Spinal cord (tissue), 10 donors: ENCODE measurements around the gene CCL1. TPM values are rescaled to one million over a fixed set of nuclear protein-coding genes. Genes with fewer than 3 reads are reported as not detected.

Source experiments
- DNase-seq, 6 donors: peaks; one replicate each; pipeline versions ENCODE4 v3.0.0 to v3.0.0-alpha.2; 2013 to 2015; ENCODE audit warnings: low spot score in 6 of 6, low read depth in 4 of 6
- H3K27ac ChIP-seq: one replicate; pipeline ENCODE4 v1.5.1; 2013; ENCODE audit warnings: low read depth, low read length, control low read depth
- H3K27me3 ChIP-seq: one replicate; pipeline ENCODE4 v1.6.1; 2013; ENCODE audit warnings: low read length; ENCODE audit not compliant: control insufficient read depth, insufficient read depth
- H3K36me3 ChIP-seq: one replicate; pipeline ENCODE4 v1.6.1; 2013; ENCODE audit warnings: low read length; ENCODE audit not compliant: control insufficient read depth, insufficient read depth
- H3K4me1 ChIP-seq: one replicate; pipeline ENCODE4 v1.6.1; 2013; ENCODE audit warnings: low read length; ENCODE audit not compliant: control insufficient read depth, insufficient read depth
- H3K4me3 ChIP-seq: one replicate; pipeline ENCODE4 v1.5.1; 2013; ENCODE audit warnings: low read depth, low read length, control low read depth
- H3K9me3 ChIP-seq: one replicate; pipeline ENCODE4 v1.6.1; 2013; ENCODE audit warnings: low read length; ENCODE audit not compliant: control insufficient read depth, insufficient read depth
- WGBS: methylation state at CpG from one replicate; pipeline ENCODE4 v1.1.5; 2013; ENCODE audit warnings: missing lambda C conversion rate; ENCODE audit not compliant: insufficient coverage; 5-methylcytosine and 5-hydroxymethylcytosine counted together
- polyA plus RNA-seq, 2 donors: library from polyadenylated mRNA; unstranded; fragments of 120-200 nt; gene quantifications; one replicate each; pipeline ENCODE4 v1.2.1, GENCODE V29; 2013; ENCODE audit not compliant: insufficient read length in 2 of 2
- total RNA-seq, 2 donors: library from RNA; depleted of rRNA in 1 of 2; stranded (reverse); fragments of 120-200 nt in 1 of 2; fragments of >200 nt in 1 of 2; gene quantifications; one replicate each; pipeline versions ENCODE4 v1.2.3 to v1.2.4, GENCODE V29; 2013 to 2014
- donor health status: healthy.

CCL1 gene
- total and polyA plus RNA-seq, 4 donors: not detected

GRCh38 chr17:34399725-34400124 is 36.7 kb upstream of the CCL1 start:
- no peak overlapping the region for H3K27ac ChIP-seq
- no CpG with 5 or more reads among the region's 1 CpG for WGBS
- no peak for DNase-seq
- no peaks in the 10 kb centered on the region for H3K9me3 ChIP-seq
- H3K4me1 ChIP-seq: no peaks in the 10 kb centered on the region
- no peak overlapping the region for H3K4me3 ChIP-seq
- H3K36me3 ChIP-seq: no peaks in the 10 kb centered on the region
- peaks cover 2% of the 10 kb centered on the region for H3K27me3 ChIP-seq

DNA sequence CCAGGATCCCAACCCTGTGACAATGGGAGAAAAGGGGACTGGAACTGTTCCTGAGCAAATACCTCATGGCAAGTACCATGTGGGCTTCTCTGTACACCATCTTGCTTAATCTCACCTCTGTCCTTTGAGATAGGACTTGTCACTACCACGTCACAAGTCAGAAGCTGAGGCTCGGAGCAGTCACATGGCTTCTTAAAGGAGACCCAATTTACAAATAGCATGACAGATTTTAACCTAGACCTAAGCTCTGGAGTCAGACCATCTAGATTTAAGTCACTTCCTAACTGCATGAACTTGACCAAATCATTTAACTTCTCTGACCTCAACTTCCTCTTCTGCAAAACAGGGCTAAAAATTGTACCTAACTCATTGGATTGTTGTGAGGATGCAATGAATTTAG is 36.0 kb upstream of the CCL1 start:
- Histone ChIP-seq H3K4me1 (no peaks in the 10 kb centered on the region), H3K4me3 (no peak overlapping the region), H3K36me3 (no peaks in the 10 kb centered on the region), H3K27me3 (peaks cover 2% of the 10 kb centered on the region), H3K27ac (no peak overlapping the region), H3K9me3 (no peaks in the 10 kb centered on the region)
- WGBS: 63% methylated on average over 2 of the region's 2 CpGs
- no peak for DNase-seq

- no peak for DNase-seq
- Histone ChIP-seq H3K4me3 (no peak overlapping the region), H3K27me3 (peaks cover 2% of the 10 kb centered on the region), H3K36me3 (no peaks in the 10 kb centered on the region), H3K9me3 (no peaks in the 10 kb centered on the region), H3K27ac (no peak overlapping the region), H3K4me1 (no peaks in the 10 kb centered on the region)
Observed at GRCh38 chr17:34397265-34397664, 34.2 kb upstream of the CCL1 start.

DNA sequence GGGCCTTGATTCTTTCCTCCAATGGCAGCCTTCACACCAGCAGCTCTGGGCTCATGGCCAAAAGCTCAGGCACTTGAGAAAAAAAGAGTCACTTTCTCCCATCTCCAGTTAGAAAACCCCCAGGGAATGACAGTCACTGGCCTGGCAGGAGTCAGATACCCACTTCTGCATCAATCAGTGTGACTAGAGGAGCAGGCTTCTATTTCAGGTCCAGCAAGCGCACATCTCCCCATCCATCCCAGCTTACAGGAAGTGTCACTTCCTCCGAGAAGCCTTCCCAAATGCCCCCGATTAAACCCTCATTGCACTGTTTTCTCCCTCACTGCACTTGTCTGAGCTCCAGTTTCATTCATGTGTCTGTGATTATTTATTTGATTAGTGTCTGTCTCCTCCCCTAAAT is 30.4 kb upstream of the CCL1 start:
- peak in 3 of 6 donors; percentile 11 to 28 (median 18) for DNase-seq
- no peaks in the 10 kb centered on the region for H3K9me3 ChIP-seq
- 76% methylated on average over 2 of the region's 3 CpGs for WGBS
- peaks cover 2% of the 10 kb centered on the region for H3K27me3 ChIP-seq
- H3K36me3 ChIP-seq: no peaks in the 10 kb centered on the region
- H3K4me1 ChIP-seq: no peaks in the 10 kb centered on the region
- no peak overlapping the region for H3K4me3 ChIP-seq
- no peak overlapping the region for H3K27ac ChIP-seq

- Histone ChIP-seq H3K27ac (no peak overlapping the region), H3K4me1 (no peaks in the 10 kb centered on the region), H3K27me3 (peaks cover 2% of the 10 kb centered on the region), H3K9me3 (no peaks in the 10 kb centered on the region), H3K36me3 (no peaks in the 10 kb centered on the region), H3K4me3 (no peak overlapping the region)
- no peak for DNase-seq
- 63% methylated on average over 2 of the region's 2 CpGs for WGBS
Observed at GRCh38 chr17:34391241-34391640, 28.2 kb upstream of the CCL1 start.

- H3K9me3 ChIP-seq: no peaks in the 10 kb centered on the region
- no peak overlapping the region for H3K4me3 ChIP-seq
- H3K36me3 ChIP-seq: no peaks in the 10 kb centered on the region
- H3K4me1 ChIP-seq: no peaks in the 10 kb centered on the region
- 67% methylated on average over 4 of the region's 4 CpGs for WGBS
- H3K27me3 ChIP-seq: peaks cover 2% of the 10 kb centered on the region
- no peak overlapping the region for H3K27ac ChIP-seq
- no peak for DNase-seq
Observed at GRCh38 chr17:34390649-34391048, 27.6 kb upstream of the CCL1 start.

DNA sequence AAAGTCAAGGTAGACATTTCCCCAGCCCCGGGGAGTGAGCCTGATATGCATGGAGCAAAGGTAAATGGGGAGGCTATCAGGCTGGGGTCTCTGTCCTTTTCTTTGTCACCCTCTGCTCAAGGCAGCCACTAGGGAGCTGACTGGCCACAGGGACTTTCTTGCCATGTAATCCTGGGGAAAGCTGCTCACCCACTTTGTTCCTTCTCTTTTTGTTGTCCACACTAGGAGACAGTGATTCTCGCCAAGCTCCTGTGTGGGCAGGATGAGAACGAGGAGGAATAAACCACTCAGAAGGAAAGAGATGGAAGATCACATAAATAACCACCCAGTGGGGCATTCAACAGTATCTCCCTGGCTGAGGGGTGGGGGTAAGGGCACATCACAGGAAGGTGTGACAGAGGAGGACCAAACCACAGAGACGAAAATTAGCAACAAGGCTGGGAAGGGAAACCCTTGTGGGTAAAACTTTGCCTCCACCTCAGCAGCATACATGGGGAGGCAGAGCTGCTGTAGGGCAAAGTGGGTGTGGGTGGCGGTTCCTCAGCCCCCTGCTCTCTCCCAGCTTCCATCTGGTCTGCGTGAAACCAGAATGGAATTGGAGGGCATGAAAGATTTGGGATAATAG is 26.2 kb upstream of the CCL1 start:
- Histone ChIP-seq H3K36me3 (no peaks in the 10 kb centered on the region), H3K27ac (no peak overlapping the region), H3K4me3 (no peak overlapping the region), H3K27me3 (peaks cover 2% of the 10 kb centered on the region), H3K4me1 (no peaks in the 10 kb centered on the region), H3K9me3 (no peaks in the 10 kb centered on the region)
- no peak for DNase-seq
- WGBS: 100% methylated on average over 1 of the region's 6 CpGs

- Histone ChIP-seq H3K27ac (no peak overlapping the region), H3K4me3 (no peak overlapping the region), H3K9me3 (no peaks in the 10 kb centered on the region), H3K27me3 (peaks cover 2% of the 10 kb centered on the region), H3K4me1 (peaks cover 2% of the 10 kb centered on the region), H3K36me3 (no peaks in the 10 kb centered on the region)
- WGBS: 79% methylated on average over 3 of the region's 5 CpGs
- DNase-seq: no peak
Observed at GRCh38 chr17:34387566-34387965, 24.5 kb upstream of the CCL1 start.

- H3K27ac ChIP-seq: no peak overlapping the region
- DNase-seq: no peak
- no peaks in the 10 kb centered on the region for H3K9me3 ChIP-seq
- 87% methylated on average over 3 of the region's 5 CpGs for WGBS
- peaks cover 4% of the 10 kb centered on the region for H3K4me1 ChIP-seq
- peaks cover 2% of the 10 kb centered on the region for H3K27me3 ChIP-seq
- H3K36me3 ChIP-seq: no peaks in the 10 kb centered on the region
- H3K4me3 ChIP-seq: no peak overlapping the region
Observed at GRCh38 chr17:34386697-34387550, 23.9 kb upstream of the CCL1 start.

- Histone ChIP-seq H3K36me3 (no peaks in the 10 kb centered on the region), H3K27me3 (peaks cover 2% of the 10 kb centered on the region), H3K4me1 (peaks cover 4% of the 10 kb centered on the region), H3K9me3 (no peaks in the 10 kb centered on the region), H3K4me3 (no peak overlapping the region), H3K27ac (no peak overlapping the region)
- no peak for DNase-seq
- 90% methylated on average over 5 of the region's 5 CpGs for WGBS
Observed at GRCh38 chr17:34386343-34386696, 23.3 kb upstream of the CCL1 start.
